GM23338 (cell line): ENCODE results near the gene RPLP2. TPM values are rescaled to one million over a fixed set of nuclear protein-coding genes. Genes with fewer than 3 reads are reported as not detected.

Source experiments
- ATAC-seq: fragments of 200-7000 bp; cut with Tn5 transposase; 3 replicates; pipeline ENCODE4 v1.9.1; 2020
- DNase-seq: peaks from one replicate; pipeline ENCODE4 v3.0.0-alpha.2; 2015; ENCODE audit warnings: low spot score
- H2AFZ ChIP-seq: fragments of 200-600 bp; sonication (generic); 2 replicates; pipeline ENCODE4 v1.8.0; 2016; ENCODE audit warnings: antibody characterized with exemption, mild to moderate bottlenecking, moderate library complexity
- H3F3A ChIP-seq: fragments of 200-600 bp; sonication (generic); replicated peaks from 2 replicates; pipeline ENCODE4 v1.8.0; 2017; ENCODE audit warnings: antibody characterized with exemption, mixed run types, low read depth
- H3K27ac ChIP-seq: fragments of 200-600 bp; sonication (generic); 2 replicates; pipeline ENCODE4 v1.6.1; 2016; ENCODE audit warnings: low read depth
- H3K27me3 ChIP-seq: fragments of 200-600 bp; sonication (generic); 2 replicates; pipeline ENCODE4 v1.8.0; 2016; ENCODE audit warnings: mild to moderate bottlenecking, mixed run types, moderate library complexity; ENCODE audit not compliant: insufficient read depth
- H3K36me3 ChIP-seq: fragments of 200-600 bp; sonication (generic); 2 replicates; pipeline ENCODE4 v1.8.0; 2016; ENCODE audit warnings: mild to moderate bottlenecking; ENCODE audit not compliant: insufficient read depth
- H3K4me1 ChIP-seq: fragments of 200-600 bp; sonication (generic); 2 replicates; pipeline ENCODE4 v1.8.0; 2016; ENCODE audit warnings: mild to moderate bottlenecking, moderate library complexity; ENCODE audit not compliant: insufficient read depth
- H3K4me2 ChIP-seq: fragments of 200-600 bp; sonication (generic); 2 replicates; pipeline ENCODE4 v1.7.1; 2017; ENCODE audit warnings: mixed run types
- H3K4me3 ChIP-seq: fragments of 200-600 bp; sonication (generic); 2 replicates; pipeline ENCODE4 v1.6.1; 2016; ENCODE audit warnings: mixed run types
- H3K79me2 ChIP-seq: fragments of 200-600 bp; sonication (generic); replicated peaks from 2 replicates; pipeline ENCODE4 v1.8.0; 2017; ENCODE audit warnings: mild to moderate bottlenecking; ENCODE audit not compliant: insufficient read depth
- H3K9me2 ChIP-seq: fragments of 200-600 bp; sonication (generic); 2 replicates; pipeline ENCODE4 v1.8.0; 2017; ENCODE audit not compliant: insufficient read depth
- H4K20me1 ChIP-seq: fragments of 200-600 bp; sonication (generic); replicated peaks from 2 replicates; pipeline ENCODE4 v1.8.0; 2017; ENCODE audit warnings: mild to moderate bottlenecking; ENCODE audit not compliant: insufficient read depth
- H3K27ac Mint-ChIP-seq: 2 replicates; pipeline ENCODE4 v1.8.0; 2020; ENCODE audit warnings: inconsistent platforms, mild to moderate bottlenecking, moderate library complexity, mixed read lengths
- H3K27me3 Mint-ChIP-seq: 3 replicates; pipeline ENCODE4 v1.8.0; 2022; ENCODE audit warnings: low read depth, mild to moderate bottlenecking, moderate library complexity, mixed read lengths, inconsistent platforms; ENCODE audit not compliant: insufficient read depth, poor library complexity
- H3K36me3 Mint-ChIP-seq: 3 replicates; pipeline ENCODE4 v1.8.0; 2021; ENCODE audit warnings: low read depth, mild to moderate bottlenecking, inconsistent platforms, moderate library complexity, mixed read lengths
- H3K4me1 Mint-ChIP-seq: 3 replicates; pipeline ENCODE4 v1.8.0; 2020; ENCODE audit warnings: mild to moderate bottlenecking, inconsistent platforms, mixed read lengths
- H3K4me3 Mint-ChIP-seq: 3 replicates; pipeline ENCODE4 v1.8.0; 2021; ENCODE audit warnings: moderate library complexity, mild to moderate bottlenecking, inconsistent platforms, mixed read lengths
- H3K9me3 Mint-ChIP-seq: 3 replicates; pipeline ENCODE4 v1.8.0; 2020; ENCODE audit warnings: moderate library complexity, mild to moderate bottlenecking, inconsistent platforms, mixed read lengths
- EZH2phosphoT487 ChIP-seq: fragments of 200-600 bp; sonication (generic); IDR thresholded peaks from one replicate; pipeline ENCODE4 v1.8.1; 2018; ENCODE audit warnings: antibody characterized with exemption; ENCODE audit not compliant: unreplicated experiment
- ZNF114 ChIP-seq: fragments of 250-450 bp; sonication (Bioruptor Pico); IDR thresholded peaks from 2 replicates; pipeline ENCODE4 v1.5.0; 2020; ENCODE audit warnings: mild to moderate bottlenecking, moderate library complexity
- ZNF462 ChIP-seq: fragments of 250-450 bp; sonication (Bioruptor Pico); IDR thresholded peaks from 2 replicates; pipeline ENCODE4 v1.5.0; 2020; ENCODE audit warnings: mild to moderate bottlenecking, moderate library complexity
- polyA plus RNA-seq: library from polyadenylated mRNA; unstranded; fragments of >200 nt; fragmentation: Nextera tagmentation; extraction: Ambion mirVana; gene quantifications from 2 replicates; pipeline ENCODE4 v1.2.1, GENCODE V29; 2016
- total RNA-seq: library from RNA; depleted of rRNA; stranded (reverse); fragments of >200 nt; shearing (Covaris generic); gene quantifications from 2 replicates; pipeline ENCODE4 v1.2.3, GENCODE V29; 2014
- TF ChIP-seq, protein P1 (sequence below): IDR thresholded peaks from 2 replicates; pipeline ENCODE4 v1.6.1; 2016; ENCODE audit warnings: antibody characterized with exemption

Gene RPLP2
- total and polyA plus RNA-seq, 2 experiments from 2014 or later, result 518 to 1,782 TPM

DNA sequence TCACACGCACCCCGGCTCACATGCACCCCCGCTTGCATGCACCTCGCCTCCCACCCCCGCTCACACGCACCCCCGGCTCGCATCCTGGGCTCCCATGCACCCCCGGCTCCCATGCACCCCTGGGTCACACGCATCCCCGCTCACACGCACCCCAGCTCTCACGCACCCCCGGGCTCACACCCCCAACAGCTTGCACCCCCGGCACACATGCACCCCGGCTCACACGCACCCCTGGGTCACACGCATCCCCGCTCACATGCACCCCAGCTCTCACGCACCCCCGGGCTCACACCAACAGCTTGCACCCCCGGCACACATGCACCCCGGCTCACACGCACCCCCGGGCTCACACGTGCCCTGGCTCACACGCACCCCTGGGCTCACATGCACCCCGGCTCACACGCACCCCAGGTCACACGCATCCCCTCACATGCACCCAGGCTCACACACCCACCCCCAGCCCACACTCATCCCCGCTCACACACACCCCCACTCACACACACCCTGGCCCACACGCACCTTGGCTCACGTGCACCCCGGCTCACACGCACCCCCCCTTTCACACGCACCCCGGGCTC is 49.1 kb downstream of the RPLP2 start:
- Mint-ChIP-seq H3K9me3 (no peaks in the 10 kb centered on the region; the same call in 2 of the 3 replicates), H3K36me3 (peaks cover 3% of the 10 kb centered on the region; the same call in 1 of the 3 replicates), H3K4me1 (peaks cover 34% of the 10 kb centered on the region), H3K4me3 (no peak overlapping the region), H3K27ac (no peak overlapping the region), H3K27me3 (peaks cover 23% of the 10 kb centered on the region)
- no peaks in the 10 kb centered on the region for H3K79me2 ChIP-seq
- no peak overlapping the region for H2AFZ ChIP-seq
- ATAC-seq (no peak), DNase-seq (no peak)
- H3K9me2 ChIP-seq, result no peaks in the 10 kb centered on the region
- H3K4me1 ChIP-seq, result peaks cover 27% of the 10 kb centered on the region; the same call in 1 of the 2 replicates
- no peaks in the 10 kb centered on the region for H3K27me3 ChIP-seq
- peaks cover 10% of the 10 kb centered on the region for H3F3A ChIP-seq
- TF ChIP-seq ZNF462 (no peak), ZNF114 (no peak), EZH2phosphoT487 (no peak)
- TF ChIP-seq, protein P1, sequence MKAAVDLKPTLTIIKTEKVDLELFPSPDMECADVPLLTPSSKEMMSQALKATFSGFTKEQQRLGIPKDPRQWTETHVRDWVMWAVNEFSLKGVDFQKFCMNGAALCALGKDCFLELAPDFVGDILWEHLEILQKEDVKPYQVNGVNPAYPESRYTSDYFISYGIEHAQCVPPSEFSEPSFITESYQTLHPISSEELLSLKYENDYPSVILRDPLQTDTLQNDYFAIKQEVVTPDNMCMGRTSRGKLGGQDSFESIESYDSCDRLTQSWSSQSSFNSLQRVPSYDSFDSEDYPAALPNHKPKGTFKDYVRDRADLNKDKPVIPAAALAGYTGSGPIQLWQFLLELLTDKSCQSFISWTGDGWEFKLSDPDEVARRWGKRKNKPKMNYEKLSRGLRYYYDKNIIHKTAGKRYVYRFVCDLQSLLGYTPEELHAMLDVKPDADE, result no peak
- H3K36me3 ChIP-seq, result no peaks in the 10 kb centered on the region
- H3K4me2 ChIP-seq, result no peak overlapping the region
- H3K27ac ChIP-seq, result no peak overlapping the region
- peaks cover 28% of the 10 kb centered on the region for H4K20me1 ChIP-seq
- H3K4me3 ChIP-seq, result no peak overlapping the region
